ENCODE results near the gene PRKG1. TPM values are rescaled to one million over a fixed set of nuclear protein-coding genes. Genes with fewer than 3 reads are reported as not detected.

The PRKG1 gene
- total and polyA plus RNA-seq, 2 of the 4 experiments (the other 2 are of a cell fraction), result 3.5 to 18.3 TPM

DNA sequence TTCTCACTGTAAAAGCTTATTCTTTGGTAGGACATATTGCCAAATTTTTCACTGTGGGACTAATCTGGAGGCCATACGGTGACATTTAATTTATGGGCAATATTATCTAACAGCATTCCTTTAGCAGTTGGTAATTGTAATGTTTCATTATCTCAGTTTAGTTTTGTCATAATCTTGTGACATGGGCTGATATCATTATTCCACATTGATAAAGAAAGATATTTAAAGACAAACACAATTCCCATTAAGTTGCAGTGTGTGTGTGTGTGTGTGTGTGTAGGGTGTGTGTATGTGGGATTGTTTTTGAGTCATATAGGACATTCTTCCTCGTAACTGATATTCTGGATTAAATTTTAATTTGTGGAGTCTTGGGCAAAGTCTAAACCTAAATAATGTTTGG is 238.5 kb downstream of the PRKG1 start:
- DNase-seq (no peak), ATAC-seq (ENCODE audit: low read depth) (no peak)
- H3K4me2 ChIP-seq (ENCODE audit: low read depth, low read length), result no peak overlapping the region
- in situ Hi-C loops (cut with MboI; ENCODE audit: low sequenced_read_pairs), result no loop called here
- no peaks in the 10 kb centered on the region for H4K20me1 ChIP-seq (ENCODE audit: insufficient read depth, low read length)
- no peak overlapping the region for H3K4ac ChIP-seq (ENCODE audit: low read depth, low read length)
- no peak overlapping the region for H2AK9ac ChIP-seq (replicated peaks; ENCODE audit: low read depth, low read length, poor library complexity)
- no peak overlapping the region for H3K4me3 ChIP-seq (ENCODE audit: insufficient read depth, low read depth, low read length)
- H4K5ac ChIP-seq (ENCODE audit: low read depth, low read length), result no peak overlapping the region
- H3K4me1 ChIP-seq (ENCODE audit: control insufficient read depth, insufficient read depth, low read length), result peaks cover 6% of the 10 kb centered on the region
- H2AFZ ChIP-seq (replicated peaks; ENCODE audit: low read length, poor library complexity), result no peak overlapping the region
- no peaks in the 10 kb centered on the region for H3K9me3 ChIP-seq (ENCODE audit: control insufficient read depth, insufficient read depth, low read length)
- dilution Hi-C loops (cut with HindIII; ENCODE audit: low sequenced_read_pairs, unreplicated experiment), result no loop called here
- no peak overlapping the region for H2BK120ac ChIP-seq (ENCODE audit: low read depth, low read length)
- peaks cover 5% of the 10 kb centered on the region for H3K9me1 ChIP-seq (ENCODE audit: insufficient read depth, low read length)
- no peak overlapping the region for H4K8ac ChIP-seq (ENCODE audit: low read depth in 2 of 2, low read length in 2 of 2)
- H3K36me3 ChIP-seq (ENCODE audit: control insufficient read depth, insufficient read depth, low read length), result no peaks in the 10 kb centered on the region
- H2BK15ac ChIP-seq (ENCODE audit: low read depth, low read length), result no peak overlapping the region
- no peak overlapping the region for H3K14ac ChIP-seq (replicated peaks; ENCODE audit: low read depth, low read length)
- TF ChIP-seq, protein P1, sequence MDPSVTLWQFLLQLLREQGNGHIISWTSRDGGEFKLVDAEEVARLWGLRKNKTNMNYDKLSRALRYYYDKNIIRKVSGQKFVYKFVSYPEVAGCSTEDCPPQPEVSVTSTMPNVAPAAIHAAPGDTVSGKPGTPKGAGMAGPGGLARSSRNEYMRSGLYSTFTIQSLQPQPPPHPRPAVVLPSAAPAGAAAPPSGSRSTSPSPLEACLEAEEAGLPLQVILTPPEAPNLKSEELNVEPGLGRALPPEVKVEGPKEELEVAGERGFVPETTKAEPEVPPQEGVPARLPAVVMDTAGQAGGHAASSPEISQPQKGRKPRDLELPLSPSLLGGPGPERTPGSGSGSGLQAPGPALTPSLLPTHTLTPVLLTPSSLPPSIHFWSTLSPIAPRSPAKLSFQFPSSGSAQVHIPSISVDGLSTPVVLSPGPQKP (IDR thresholded peaks at IDR 0.05; ENCODE audit: borderline replicate concordance, low read depth, low read length), result no peak
- TF ChIP-seq CEBPB (IDR thresholded peaks at IDR 0.05; ENCODE audit: low read depth, low read length), result no peak
- TF ChIP-seq RAD21 (IDR thresholded peaks at IDR 0.05; ENCODE audit: low read length), result no peak
- TF ChIP-seq MXI1 (IDR thresholded peaks at IDR 0.05; ENCODE audit: borderline replicate concordance, low read depth, low read length), result no peak
- TF ChIP-seq, protein P2, sequence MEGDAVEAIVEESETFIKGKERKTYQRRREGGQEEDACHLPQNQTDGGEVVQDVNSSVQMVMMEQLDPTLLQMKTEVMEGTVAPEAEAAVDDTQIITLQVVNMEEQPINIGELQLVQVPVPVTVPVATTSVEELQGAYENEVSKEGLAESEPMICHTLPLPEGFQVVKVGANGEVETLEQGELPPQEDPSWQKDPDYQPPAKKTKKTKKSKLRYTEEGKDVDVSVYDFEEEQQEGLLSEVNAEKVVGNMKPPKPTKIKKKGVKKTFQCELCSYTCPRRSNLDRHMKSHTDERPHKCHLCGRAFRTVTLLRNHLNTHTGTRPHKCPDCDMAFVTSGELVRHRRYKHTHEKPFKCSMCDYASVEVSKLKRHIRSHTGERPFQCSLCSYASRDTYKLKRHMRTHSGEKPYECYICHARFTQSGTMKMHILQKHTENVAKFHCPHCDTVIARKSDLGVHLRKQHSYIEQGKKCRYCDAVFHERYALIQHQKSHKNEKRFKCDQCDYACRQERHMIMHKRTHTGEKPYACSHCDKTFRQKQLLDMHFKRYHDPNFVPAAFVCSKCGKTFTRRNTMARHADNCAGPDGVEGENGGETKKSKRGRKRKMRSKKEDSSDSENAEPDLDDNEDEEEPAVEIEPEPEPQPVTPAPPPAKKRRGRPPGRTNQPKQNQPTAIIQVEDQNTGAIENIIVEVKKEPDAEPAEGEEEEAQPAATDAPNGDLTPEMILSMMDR (conservative IDR thresholded peaks at IDR 0.05; ENCODE audit: low read depth, low read length), result no peak
- TF ChIP-seq MAZ (IDR thresholded peaks at IDR 0.05; ENCODE audit: borderline replicate concordance, low read depth, low read length), result no peak
- TF ChIP-seq RFX5 (IDR thresholded peaks at IDR 0.05; ENCODE audit: low read depth, low read length), result no peak
- TF ChIP-seq FOS (IDR thresholded peaks at IDR 0.05; ENCODE audit: low read depth, low read length), result no peak
- TF ChIP-seq CHD1 (IDR thresholded peaks at IDR 0.05; ENCODE audit: low read depth, low read length), result no peak
- no peak for TF ChIP-seq MAFK (IDR thresholded peaks at IDR 0.05; ENCODE audit: low read depth, low read length)
- TF ChIP-seq, protein P3, sequence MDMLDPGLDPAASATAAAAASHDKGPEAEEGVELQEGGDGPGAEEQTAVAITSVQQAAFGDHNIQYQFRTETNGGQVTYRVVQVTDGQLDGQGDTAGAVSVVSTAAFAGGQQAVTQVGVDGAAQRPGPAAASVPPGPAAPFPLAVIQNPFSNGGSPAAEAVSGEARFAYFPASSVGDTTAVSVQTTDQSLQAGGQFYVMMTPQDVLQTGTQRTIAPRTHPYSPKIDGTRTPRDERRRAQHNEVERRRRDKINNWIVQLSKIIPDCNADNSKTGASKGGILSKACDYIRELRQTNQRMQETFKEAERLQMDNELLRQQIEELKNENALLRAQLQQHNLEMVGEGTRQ (IDR thresholded peaks at IDR 0.05; ENCODE audit: low read depth, low read length), result no peak
- TF ChIP-seq NFE2L2 (IDR thresholded peaks at IDR 0.05; ENCODE audit: low read depth, low read length), result no peak
- no peak for TF ChIP-seq BHLHE40 (IDR thresholded peaks at IDR 0.05; ENCODE audit: low read depth, low read length)
- no peak for TF ChIP-seq SMC3 (IDR thresholded peaks at IDR 0.05; ENCODE audit: low read depth, low read length)
- TF ChIP-seq POLR2A (IDR thresholded peaks at IDR 0.05; ENCODE audit: low read depth, low read length), result no peak
- intact Hi-C loops (cut with micrococcal nuclease), result no loop called here
- H3K27me3 ChIP-seq (ENCODE audit: control insufficient read depth, insufficient read depth, low read length), result no peaks in the 10 kb centered on the region
- BruUV-seq (replicated peaks), result no TSS peak
- H2AK5ac ChIP-seq (ENCODE audit: low read depth, low read length), result no peak overlapping the region
- H2BK20ac ChIP-seq (ENCODE audit: low read depth, low read length), result no peak overlapping the region
- H3K56ac ChIP-seq (ENCODE audit: extremely low read depth, insufficient read depth, low read length), result no peak overlapping the region
- no peak overlapping the region for H3K9ac ChIP-seq (ENCODE audit: low read depth, low read length)
- peaks cover 5 to 33% of the 10 kb centered on the region in 2 experiments for H3K79me1 ChIP-seq (ENCODE audit: low read depth in 1 of 2, low read length in 2 of 2)
- no peak overlapping the region for H3K18ac ChIP-seq (ENCODE audit: low read depth, low read length)
- H3K23ac ChIP-seq (ENCODE audit: low read depth, low read length), result no peak overlapping the region
- H4K91ac ChIP-seq (ENCODE audit: insufficient read depth, low read depth, low read length), result no peak overlapping the region
- H3K27ac ChIP-seq (ENCODE audit: insufficient read depth, low read length), result no peak overlapping the region
- ChIA-PET POLR2A (ENCODE audit: unreplicated experiment) (no interaction called here), CTCF (no interaction called here)
- 100% methylated on average over 1 of the region's 2 CpGs; no CpG with 5 or more reads in 1 of the 2 experiments for WGBS, 2 experiments (ENCODE audit: extremely low coverage in 2 of 2, insufficient read length in 1 of 2)
- H2BK5ac ChIP-seq (ENCODE audit: low read depth, low read length, poor library complexity, severe bottlenecking), result no peak overlapping the region
